Measurements from ENCODE around the gene ANGEL2.

Gene ANGEL2

DNA sequence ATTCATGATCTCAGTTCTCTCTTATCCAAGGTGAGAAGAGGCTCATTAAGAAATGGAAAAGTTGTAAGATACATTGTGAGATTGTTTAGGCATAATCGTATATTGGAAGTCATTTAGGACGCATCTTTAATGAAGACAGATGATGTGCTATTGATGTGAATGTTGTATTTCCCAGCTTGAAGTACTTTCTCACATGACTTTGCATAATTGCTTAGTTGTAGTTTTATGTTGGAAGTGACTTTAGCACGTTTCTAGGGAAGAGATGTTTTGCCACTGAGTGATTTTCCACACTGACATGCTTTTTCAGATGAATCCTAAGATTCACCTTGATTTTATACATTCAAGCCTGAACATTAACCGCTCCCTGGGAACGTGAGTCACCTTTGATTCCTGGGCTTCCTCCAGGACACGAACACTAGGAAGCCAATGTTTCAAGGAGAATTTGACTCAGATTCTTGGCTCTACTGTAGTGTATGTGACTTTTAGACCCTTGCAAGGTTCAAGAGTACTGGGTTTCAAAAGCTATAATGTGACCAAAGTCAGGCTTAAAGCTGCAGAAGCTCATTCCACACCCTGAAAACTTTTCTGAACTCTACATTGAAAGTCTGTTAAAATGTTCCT, 27.9 kb downstream of the ANGEL2 start:
- no peak overlapping the region for H3K4me3 Mint-ChIP-seq
- no peaks in the 10 kb centered on the region for H3K27me3 Mint-ChIP-seq (ENCODE audit: low read depth)
- H3K36me3 Mint-ChIP-seq (ENCODE audit: low read depth): peaks cover 13% of the 10 kb centered on the region
- no peak overlapping the region for H3K27ac Mint-ChIP-seq
- no peaks in the 10 kb centered on the region for H3K9me3 Mint-ChIP-seq
- H3K4me1 Mint-ChIP-seq (ENCODE audit: low read depth): peaks cover 3% of the 10 kb centered on the region

DNA sequence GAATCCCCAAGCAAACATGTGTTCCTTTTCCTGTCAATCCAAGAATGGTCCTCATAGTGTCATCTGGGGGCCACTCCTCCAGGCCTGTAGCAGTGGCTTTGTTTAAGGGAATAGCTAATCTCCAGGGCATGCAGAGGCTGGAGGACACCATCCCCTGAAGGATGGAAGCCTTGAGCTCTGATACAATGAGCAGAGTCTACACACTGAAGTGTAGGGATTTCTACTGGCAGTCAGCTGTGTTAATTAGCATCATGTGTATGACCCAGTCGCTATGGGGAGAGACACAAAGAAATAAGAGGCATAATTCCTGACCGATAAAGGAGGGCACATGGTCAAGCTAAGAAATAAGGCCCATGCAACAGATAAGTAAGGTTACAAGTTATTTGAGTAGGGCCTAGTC, 29.1 kb downstream of the ANGEL2 start:
- Mint-ChIP-seq H3K36me3 (ENCODE audit: low read depth) (peaks cover 9% of the 10 kb centered on the region), H3K4me3 (no peak overlapping the region), H3K9me3 (no peaks in the 10 kb centered on the region), H3K27ac (no peak overlapping the region), H3K27me3 (ENCODE audit: low read depth) (no peaks in the 10 kb centered on the region), H3K4me1 (ENCODE audit: low read depth) (peaks cover 5% of the 10 kb centered on the region)

DNA sequence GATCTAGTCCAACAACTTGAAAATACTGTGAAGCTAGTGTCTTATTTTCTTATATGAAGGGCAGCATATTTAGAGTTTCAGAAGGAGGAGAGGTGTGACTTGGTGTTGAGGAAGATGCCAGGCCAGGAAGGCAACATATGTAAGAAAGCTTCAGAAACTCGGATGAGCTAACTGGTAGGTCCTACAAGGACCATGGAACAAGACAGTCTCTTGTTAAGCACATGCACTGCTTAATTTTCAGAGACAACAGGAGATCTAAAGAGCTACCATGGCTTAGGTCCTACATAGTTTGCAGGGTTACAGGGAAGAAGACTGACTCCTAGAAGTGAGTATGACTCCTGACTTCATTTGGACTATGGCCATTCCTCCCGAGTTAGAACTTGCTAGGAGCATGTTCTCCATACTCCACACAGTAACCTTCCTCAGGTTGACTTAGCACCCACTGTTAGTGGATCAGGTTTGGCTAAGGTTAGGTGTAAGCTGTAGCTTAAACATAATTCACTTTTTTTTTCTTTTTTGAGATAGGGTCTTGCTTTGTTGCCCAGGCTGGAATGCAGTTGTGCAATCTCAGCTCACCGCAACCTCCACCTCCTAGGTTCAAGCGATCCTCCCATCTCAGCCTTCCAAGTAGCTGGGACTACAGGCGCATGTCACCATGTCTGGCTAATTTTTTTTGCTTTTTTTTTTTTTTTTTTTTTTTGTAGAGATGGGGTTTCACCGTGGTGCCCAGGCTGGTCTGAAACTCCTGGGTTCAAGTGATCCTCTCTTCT, 31.0 kb downstream of the ANGEL2 start:
- Mint-ChIP-seq H3K9me3 (no peaks in the 10 kb centered on the region), H3K4me3 (no peak overlapping the region), H3K36me3 (ENCODE audit: low read depth) (peaks cover 4% of the 10 kb centered on the region), H3K27ac (peak overlapping the region; percentile 5), H3K27me3 (ENCODE audit: low read depth) (no peaks in the 10 kb centered on the region), H3K4me1 (ENCODE audit: low read depth) (peaks cover 10% of the 10 kb centered on the region)

DNA sequence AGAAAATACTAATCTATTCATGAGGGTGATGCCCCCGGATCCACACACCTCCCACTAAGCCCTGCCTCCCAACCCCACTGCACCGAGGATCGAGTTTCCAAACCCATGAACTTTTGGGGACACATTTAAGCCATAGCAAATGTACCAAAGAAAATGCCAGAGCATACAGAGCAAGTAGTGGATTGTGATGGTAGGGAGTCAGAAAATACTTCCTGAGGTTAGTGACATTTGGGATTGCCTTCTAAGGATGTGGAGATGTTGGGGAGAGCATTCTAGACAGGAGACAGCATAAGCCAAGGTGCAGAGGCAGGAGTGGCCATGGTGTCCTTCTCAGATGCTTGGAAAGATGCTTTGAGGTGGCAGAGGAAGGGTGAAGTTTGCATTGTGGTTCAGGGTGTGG, 32.2 kb downstream of the ANGEL2 start:
- no peak overlapping the region for H3K4me3 Mint-ChIP-seq
- H3K4me1 Mint-ChIP-seq (ENCODE audit: low read depth): peaks cover 10% of the 10 kb centered on the region
- no peak overlapping the region for H3K27ac Mint-ChIP-seq
- no peaks in the 10 kb centered on the region for H3K27me3 Mint-ChIP-seq (ENCODE audit: low read depth)
- H3K36me3 Mint-ChIP-seq (ENCODE audit: low read depth): peaks cover 2% of the 10 kb centered on the region
- no peaks in the 10 kb centered on the region for H3K9me3 Mint-ChIP-seq

DNA sequence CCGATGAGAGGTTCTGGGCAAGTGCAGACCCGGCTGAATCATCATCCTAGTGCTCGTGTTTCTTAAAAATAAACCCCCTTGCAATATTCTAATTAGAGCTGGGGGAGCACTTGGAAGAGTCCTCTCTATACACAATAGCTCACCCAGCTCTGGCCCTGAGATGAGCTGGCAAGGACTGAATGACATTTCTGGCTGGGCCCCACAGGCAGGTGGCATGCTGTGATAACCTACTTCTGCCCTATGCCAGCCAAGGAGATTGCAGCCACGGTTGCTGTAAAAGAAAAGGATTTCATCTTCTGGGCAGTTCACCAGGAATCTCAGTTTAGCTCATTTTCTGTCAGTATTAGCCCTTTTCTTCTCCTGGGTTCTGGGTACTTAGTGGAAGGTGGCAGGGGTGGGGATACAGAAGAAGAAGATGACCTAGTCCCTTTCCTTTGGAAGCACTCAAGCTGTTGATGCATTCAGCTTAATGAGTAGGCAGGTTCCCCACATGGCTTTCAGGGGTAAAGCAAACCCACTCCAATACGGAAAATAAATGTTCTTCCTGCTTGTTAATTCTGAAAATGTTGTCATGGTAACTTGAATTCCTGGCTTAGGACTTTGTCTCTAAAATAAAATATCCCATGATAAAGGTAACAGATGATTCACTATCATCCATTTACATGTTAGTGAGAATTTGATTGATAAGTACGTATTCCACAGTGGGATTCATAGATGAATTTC, 33.1 kb downstream of the ANGEL2 start:
- H3K4me3 Mint-ChIP-seq: no peak overlapping the region
- H3K36me3 Mint-ChIP-seq (ENCODE audit: low read depth): peaks cover 2% of the 10 kb centered on the region
- no peak overlapping the region for H3K27ac Mint-ChIP-seq
- peaks cover 10% of the 10 kb centered on the region for H3K4me1 Mint-ChIP-seq (ENCODE audit: low read depth)
- H3K27me3 Mint-ChIP-seq (ENCODE audit: low read depth): no peaks in the 10 kb centered on the region
- no peaks in the 10 kb centered on the region for H3K9me3 Mint-ChIP-seq

DNA sequence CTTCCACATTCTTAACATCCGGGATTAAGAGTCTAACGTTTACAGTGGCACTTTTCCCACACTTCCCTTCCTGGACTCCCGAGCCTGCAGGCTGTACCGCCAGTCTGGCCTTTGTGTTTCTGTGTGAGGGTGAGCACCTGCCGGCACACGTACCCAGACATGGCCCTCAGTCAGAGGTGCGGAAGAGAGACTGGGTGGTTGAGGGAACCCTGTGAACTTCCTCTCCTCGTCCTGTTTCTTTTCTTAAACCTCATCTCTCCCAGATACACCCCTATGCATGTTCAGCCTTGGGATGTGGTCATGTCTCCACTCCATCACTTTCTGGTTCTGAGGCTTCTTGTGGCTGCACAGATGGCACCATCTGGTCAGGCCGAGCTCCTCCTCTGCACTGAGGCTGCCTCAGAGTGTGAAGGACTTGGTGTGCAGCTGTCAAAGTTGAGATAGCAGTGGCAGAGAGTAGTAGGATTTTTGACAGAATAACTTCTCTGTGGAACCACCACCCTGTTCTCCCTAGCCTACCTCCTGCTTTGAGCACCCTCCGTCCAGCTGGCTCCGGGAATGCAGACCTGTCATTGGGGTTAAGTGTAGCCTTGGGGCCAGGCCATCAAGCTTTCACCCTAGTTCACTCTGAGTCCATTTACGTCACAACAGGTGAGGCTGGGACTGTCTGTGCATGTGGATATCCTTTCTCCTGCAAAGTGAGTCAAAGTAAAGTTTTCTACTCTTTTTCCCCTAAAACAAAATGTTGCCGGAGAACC, 33.9 kb downstream of the ANGEL2 start:
- no peak overlapping the region for H3K4me3 Mint-ChIP-seq
- H3K4me1 Mint-ChIP-seq (ENCODE audit: low read depth): peaks cover 10% of the 10 kb centered on the region
- no peaks in the 10 kb centered on the region for H3K27me3 Mint-ChIP-seq (ENCODE audit: low read depth)
- peaks cover 1% of the 10 kb centered on the region for H3K36me3 Mint-ChIP-seq (ENCODE audit: low read depth)
- peak overlapping the region; percentile 29 for H3K27ac Mint-ChIP-seq
- H3K9me3 Mint-ChIP-seq: no peaks in the 10 kb centered on the region

DNA sequence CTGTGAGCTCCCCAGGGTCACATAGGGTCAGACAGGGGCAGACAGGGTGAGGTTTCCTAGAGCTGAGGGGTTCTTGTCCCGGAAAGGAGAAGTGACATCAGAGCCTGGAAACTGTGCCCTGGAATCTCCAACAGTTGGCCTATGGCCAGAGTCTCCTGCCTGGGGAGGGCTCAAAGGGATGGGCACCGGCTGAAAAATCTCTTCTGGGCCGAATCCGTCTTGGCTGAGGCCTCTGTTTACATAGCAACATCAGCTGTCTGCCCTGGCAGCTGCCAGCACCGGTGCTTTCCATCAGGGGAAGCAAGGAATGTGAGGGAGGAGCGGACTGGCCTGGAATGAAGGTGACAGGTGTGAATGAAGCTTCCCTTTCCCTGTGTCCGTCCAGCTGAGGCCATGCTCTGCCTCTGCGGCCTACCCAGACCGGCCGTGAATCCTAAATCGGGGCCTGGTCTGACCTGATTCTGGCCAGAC, 34.6 kb downstream of the ANGEL2 start:
- H3K9me3 Mint-ChIP-seq: no peaks in the 10 kb centered on the region
- H3K4me1 Mint-ChIP-seq (ENCODE audit: low read depth): peaks cover 10% of the 10 kb centered on the region
- H3K4me3 Mint-ChIP-seq: no peak overlapping the region
- no peak overlapping the region for H3K27ac Mint-ChIP-seq
- H3K27me3 Mint-ChIP-seq (ENCODE audit: low read depth): no peaks in the 10 kb centered on the region
- no peaks in the 10 kb centered on the region for H3K36me3 Mint-ChIP-seq (ENCODE audit: low read depth)

DNA sequence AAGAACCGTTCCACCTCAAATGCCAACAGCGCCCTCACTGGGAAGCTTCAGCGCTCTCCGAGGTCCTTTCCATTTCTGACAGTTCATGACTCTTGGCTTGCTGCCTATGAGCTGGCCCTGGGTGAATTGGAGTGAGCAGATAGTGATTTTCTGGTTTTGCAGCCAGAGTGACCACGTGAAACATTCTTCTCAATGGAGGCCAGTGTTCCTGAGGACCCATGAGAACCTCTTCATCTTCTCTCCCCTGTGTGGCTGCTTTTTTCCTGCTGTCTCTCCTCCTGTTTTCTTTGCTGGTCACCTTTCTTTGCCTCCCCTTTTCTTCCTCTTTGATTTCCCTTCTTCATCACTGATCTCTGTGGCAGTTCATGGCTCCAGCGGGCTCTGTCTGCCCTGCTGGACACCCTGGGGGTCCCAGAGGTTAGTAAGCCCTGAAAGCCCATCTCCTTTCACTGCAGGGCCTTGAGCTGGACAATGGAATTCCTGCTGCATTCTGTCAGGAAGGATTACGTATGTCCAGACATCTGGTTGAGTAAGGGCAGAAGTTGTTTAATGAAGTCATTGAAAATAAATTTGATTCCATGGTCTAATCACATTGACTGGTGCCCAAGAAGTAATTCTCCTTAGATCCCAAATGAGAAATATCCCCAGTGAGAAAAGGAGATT, 35.4 kb downstream of the ANGEL2 start:
- no peak overlapping the region for H3K27ac Mint-ChIP-seq
- no peaks in the 10 kb centered on the region for H3K36me3 Mint-ChIP-seq (ENCODE audit: low read depth)

DNA sequence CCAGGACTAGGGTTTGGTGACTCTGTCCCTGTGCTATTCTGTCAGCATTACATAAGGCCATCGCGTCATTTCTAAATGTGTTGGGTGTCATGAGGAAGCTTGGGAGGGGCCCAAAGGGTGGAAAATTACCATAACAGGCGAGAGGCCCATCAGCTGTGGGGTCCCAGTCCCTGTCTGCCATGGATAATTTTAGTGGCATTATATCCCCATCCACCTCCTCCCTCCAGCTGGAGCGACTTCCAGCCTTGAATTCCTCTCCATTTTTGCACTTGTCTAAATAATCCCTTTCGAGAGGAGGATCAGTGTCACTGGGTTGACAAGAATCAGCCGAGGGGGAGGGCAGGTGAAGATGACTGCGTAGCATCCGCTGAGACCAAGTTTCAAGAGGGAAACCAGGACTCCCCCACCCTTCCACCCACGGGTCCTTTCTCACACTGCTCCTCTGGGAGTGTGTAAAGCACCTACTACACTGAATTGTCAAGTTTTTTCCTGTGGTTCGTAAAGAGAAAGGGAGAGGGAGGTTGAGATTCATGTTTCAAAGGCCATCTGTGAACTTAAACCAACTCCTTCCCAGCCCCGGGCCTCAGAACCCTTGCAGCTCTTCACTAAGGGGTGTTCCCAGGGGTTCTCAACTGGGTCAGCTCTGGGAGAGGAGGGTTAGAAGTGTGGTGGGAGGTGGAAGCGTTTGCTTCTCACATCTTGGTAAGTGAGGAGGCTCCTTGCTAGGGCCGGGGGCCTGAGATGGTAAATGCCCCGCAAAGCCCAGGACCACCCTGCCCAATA, 36.1 kb downstream of the ANGEL2 start:
- H3K27ac Mint-ChIP-seq: no peak overlapping the region

More for the DNA sequence above, 35.4 kb downstream of the ANGEL2 start:
- no peaks in the 10 kb centered on the region for H3K9me3 Mint-ChIP-seq
- peaks cover 10% of the 10 kb centered on the region for H3K4me1 Mint-ChIP-seq (ENCODE audit: low read depth)
- H3K27me3 Mint-ChIP-seq (ENCODE audit: low read depth): no peaks in the 10 kb centered on the region
- H3K4me3 Mint-ChIP-seq: no peak overlapping the region

DNA sequence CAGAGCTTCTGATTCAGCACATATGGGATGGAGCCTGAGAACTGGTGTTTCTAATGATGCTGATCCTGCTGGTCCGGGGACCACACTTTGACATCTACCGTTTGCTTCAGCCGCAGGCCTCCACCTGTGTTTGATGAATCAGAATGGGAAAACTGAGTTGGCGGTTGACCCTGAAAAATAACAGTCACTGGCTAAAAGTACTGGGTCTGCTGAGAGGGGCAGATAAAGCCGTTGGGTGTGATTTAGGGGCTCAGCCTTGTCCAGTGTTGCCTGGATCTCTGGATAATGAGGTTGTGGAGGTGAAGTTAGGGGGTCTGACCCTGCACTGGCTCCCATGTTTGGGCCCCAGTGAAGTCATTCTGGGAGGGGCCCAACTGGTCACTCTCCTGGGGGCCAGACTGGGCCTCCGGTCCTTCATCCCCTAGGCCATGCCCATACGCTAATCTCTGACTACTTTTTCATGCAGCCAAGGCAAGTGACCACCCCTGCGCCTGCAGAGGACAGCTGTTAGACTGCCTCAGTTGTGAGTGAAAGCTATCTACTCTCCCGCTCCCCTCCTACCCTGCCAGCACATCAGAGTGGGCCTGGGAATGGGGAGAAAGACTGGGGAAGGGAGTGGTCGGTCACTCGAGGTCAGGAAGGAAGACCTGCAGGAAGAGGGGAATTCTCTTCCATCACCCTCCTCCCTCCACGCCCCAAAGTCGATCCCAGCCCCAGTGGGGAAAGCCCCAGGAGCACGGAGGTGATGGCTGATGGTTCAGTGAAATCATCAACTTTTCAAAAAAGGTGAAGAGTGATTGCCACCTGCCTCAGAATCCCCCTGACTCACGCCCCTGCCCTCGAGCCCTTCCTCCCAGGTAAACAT, 37.7 kb downstream of the ANGEL2 start:
- Mint-ChIP-seq H3K9me3 (no peaks in the 10 kb centered on the region), H3K27ac (no peak overlapping the region), H3K27me3 (ENCODE audit: low read depth) (no peaks in the 10 kb centered on the region), H3K4me3 (no peak overlapping the region), H3K4me1 (ENCODE audit: low read depth) (peaks cover 8% of the 10 kb centered on the region), H3K36me3 (ENCODE audit: low read depth) (no peaks in the 10 kb centered on the region)

More for the DNA sequence above, 36.1 kb downstream of the ANGEL2 start:
- Mint-ChIP-seq H3K4me3 (no peak overlapping the region), H3K27me3 (ENCODE audit: low read depth) (no peaks in the 10 kb centered on the region), H3K4me1 (ENCODE audit: low read depth) (peaks cover 10% of the 10 kb centered on the region), H3K36me3 (ENCODE audit: low read depth) (no peaks in the 10 kb centered on the region), H3K9me3 (no peaks in the 10 kb centered on the region)

DNA sequence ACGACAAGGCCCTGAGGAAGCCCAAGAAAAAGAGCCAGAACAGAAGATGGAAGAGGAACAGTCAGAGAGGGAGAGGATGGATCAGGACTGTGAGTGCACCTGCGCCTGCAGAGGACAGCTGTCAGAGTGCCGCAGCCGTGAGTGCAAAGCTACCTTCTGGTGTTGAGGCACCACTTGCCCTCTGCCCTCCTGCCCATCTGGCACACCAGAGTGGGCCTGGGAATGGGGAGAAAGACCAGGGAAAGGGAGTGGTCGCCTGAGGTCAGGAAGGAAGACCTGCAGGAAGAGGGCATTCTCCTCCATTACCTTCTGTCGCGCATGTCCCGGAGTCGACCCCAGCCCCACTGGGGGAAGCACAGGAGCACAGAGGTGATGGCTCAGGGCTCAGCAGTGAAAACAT, 39.1 kb downstream of the ANGEL2 start:
- no peaks in the 10 kb centered on the region for H3K27me3 Mint-ChIP-seq (ENCODE audit: low read depth)

DNA sequence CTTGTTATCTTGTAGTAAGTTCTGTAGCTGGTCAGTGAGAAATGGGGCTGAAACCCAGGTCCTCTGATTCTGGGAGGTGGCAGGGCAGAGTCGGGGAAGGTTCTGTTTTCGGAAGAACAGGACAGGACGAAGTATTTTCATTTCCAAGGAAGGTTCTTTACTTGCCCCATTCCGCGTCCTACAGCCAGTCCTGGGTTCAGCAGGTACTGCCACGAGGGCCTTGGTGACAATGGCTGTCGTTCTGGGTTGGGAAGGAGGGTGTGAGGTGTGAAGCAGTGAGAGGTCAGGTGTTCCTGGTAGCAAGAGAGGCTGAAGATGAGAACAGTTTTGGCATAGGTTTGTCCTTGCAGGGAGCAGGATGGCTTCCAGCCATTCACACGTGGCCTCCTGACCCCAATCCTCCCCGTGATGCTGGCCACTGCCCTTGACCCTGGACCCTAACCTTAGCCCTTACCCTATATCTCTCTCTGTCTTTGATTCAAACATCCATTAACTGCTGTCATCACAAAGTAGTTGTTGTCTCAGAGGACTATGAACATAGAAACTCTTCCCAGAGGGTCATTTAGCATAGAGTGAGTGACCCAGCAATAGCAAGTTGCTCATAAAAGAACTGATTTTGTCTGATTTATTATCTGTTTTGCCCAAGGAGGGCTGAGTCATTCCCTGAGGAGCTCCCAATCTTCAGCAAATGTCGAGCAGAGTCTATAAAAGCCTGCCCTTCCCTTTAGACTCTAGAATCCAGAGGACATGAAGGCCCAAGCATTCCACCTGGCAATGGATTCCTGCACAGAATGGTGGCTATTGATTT, 40.4 kb downstream of the ANGEL2 start:
- no peak overlapping the region for H3K4me3 Mint-ChIP-seq
- H3K27ac Mint-ChIP-seq: no peak overlapping the region
- H3K4me1 Mint-ChIP-seq (ENCODE audit: low read depth): peaks cover 2% of the 10 kb centered on the region
- H3K9me3 Mint-ChIP-seq: no peaks in the 10 kb centered on the region
- no peaks in the 10 kb centered on the region for H3K36me3 Mint-ChIP-seq (ENCODE audit: low read depth)
- H3K27me3 Mint-ChIP-seq (ENCODE audit: low read depth): no peaks in the 10 kb centered on the region

More for the DNA sequence above, 39.1 kb downstream of the ANGEL2 start:
- no peaks in the 10 kb centered on the region for H3K36me3 Mint-ChIP-seq (ENCODE audit: low read depth)
- no peaks in the 10 kb centered on the region for H3K9me3 Mint-ChIP-seq
- H3K4me3 Mint-ChIP-seq: no peak overlapping the region
- no peak overlapping the region for H3K27ac Mint-ChIP-seq
- H3K4me1 Mint-ChIP-seq (ENCODE audit: low read depth): peaks cover 5% of the 10 kb centered on the region
